Subcutaneous abdominal adipose tissue (tissue), 5 donors: ENCODE results near the gene ABCA12.

Source experiments
- H3K27ac ChIP-seq: one replicate; pipeline ENCODE4 v1.7.0; 2013; ENCODE audit warnings: low read depth, mild to moderate bottlenecking, inconsistent platforms, low read length, moderate library complexity
- H3K27me3 ChIP-seq, 5 donors: one replicate each; pipeline ENCODE4 v1.7.0; 2013; ENCODE audit warnings: low read length in 5 of 5, inconsistent platforms in 1 of 5; ENCODE audit not compliant: control insufficient read depth in 5 of 5, insufficient read depth in 4 of 5
- H3K36me3 ChIP-seq, 5 donors: one replicate each; pipeline ENCODE4 v1.7.0; 2013; ENCODE audit warnings: low read length in 5 of 5; ENCODE audit not compliant: control insufficient read depth in 5 of 5, insufficient read depth in 5 of 5
- H3K4me1 ChIP-seq, 5 donors: one replicate each; pipeline ENCODE4 v1.7.0; 2013; ENCODE audit warnings: low read length in 5 of 5, mild to moderate bottlenecking in 3 of 5, moderate library complexity in 1 of 5; ENCODE audit not compliant: control insufficient read depth in 5 of 5, insufficient read depth in 5 of 5
- H3K4me3 ChIP-seq, 5 donors: one replicate each; pipeline ENCODE4 v1.7.0; 2013; ENCODE audit warnings: low read length in 5 of 5, low read depth in 1 of 5
- H3K9ac ChIP-seq, 5 donors: one replicate each; pipeline ENCODE4 v1.7.0; 2013; ENCODE audit warnings: low read length in 5 of 5, mild to moderate bottlenecking in 4 of 5, moderate library complexity in 3 of 5
- H3K9me3 ChIP-seq, 5 donors: one replicate each; pipeline ENCODE4 v1.7.0; 2013; ENCODE audit warnings: low read length in 5 of 5; ENCODE audit not compliant: control insufficient read depth in 5 of 5
- donor health status: healthy.
- donor health status: healthy.
- donor health status: healthy.
- donor health status: healthy.
- donor health status: healthy.

The ABCA12 gene

DNA sequence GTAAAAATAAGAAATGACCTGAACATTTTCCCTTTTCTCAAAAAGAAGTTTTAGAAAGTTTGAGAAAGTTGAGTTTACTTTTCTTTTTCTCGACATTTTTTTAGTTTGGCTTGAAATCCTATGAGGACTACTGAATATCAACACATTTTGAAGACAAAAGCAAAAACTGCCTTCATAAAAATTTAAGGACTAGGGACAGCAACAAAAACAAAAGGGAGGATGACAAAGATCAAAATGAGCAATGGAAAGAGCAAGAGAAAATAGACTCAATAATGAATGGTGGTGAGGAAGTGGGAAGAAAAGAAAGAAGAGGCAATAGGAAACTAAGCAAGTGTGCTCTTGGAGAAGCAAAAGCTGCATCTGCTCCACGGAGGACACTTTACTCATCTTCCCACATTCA lies 82.5 kb downstream of the ABCA12 start:
- H3K9ac ChIP-seq = no peak overlapping the region
- no peaks in the 10 kb centered on the region for H3K9me3 ChIP-seq
- no peaks in the 10 kb centered on the region for H3K36me3 ChIP-seq
- H3K4me1 ChIP-seq = no peaks in the 10 kb centered on the region
- H3K4me3 ChIP-seq = no peak overlapping the region
- H3K27ac ChIP-seq = no peak overlapping the region
- H3K27me3 ChIP-seq = no peaks in the 10 kb centered on the region

DNA sequence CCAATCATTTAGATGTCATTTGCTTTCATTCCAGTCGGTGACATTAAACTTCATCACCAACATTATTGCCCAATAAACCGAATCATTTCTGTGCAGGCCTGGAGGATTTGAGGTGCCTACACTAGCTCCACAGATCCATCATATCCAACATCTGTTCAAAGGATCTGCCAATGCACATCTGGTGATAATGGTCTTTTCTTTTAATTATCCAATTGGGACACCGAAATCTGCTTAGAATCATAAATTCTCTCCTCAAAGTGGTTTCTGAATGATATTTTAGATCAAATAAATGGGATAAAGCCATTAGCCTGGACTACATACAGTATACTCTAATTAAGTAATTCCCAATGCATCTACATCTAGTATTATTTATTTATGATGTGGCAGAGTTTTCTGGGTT lies 85.6 kb downstream of the ABCA12 start:
- no peak overlapping the region for H3K4me3 ChIP-seq
- H3K27me3 ChIP-seq = no peaks in the 10 kb centered on the region
- H3K9me3 ChIP-seq = peaks cover 0 to 3% (median 0%) of the 10 kb centered on the region in 5 donors
- H3K4me1 ChIP-seq = no peaks in the 10 kb centered on the region
- H3K36me3 ChIP-seq = no peaks in the 10 kb centered on the region
- no peak overlapping the region for H3K27ac ChIP-seq
- no peak overlapping the region for H3K9ac ChIP-seq

DNA sequence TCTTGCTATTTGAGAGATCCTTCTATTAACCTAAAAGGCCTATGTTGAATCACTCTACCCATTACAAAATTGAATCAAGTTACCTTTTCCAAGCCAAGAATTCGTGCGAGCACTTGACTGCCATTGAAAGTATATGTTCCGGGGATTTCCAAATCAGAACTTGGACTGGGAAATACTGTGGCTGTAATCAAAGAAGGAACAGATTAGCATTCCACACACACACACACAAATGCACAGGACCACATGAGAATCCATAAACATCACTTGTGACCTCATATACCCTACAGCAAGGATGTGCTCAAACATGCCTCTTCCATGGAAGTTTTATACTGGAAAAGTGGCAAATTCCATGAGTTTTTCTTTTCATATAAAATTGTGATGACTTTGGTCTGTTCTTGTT lies 86.0 kb downstream of the ABCA12 start:
- Histone ChIP-seq H3K27ac (no peak overlapping the region), H3K4me1 (no peaks in the 10 kb centered on the region), H3K4me3 (no peak overlapping the region), H3K9ac (no peak overlapping the region), H3K9me3 (peaks cover 0 to 4% (median 0%) of the 10 kb centered on the region in 5 donors), H3K36me3 (no peaks in the 10 kb centered on the region), H3K27me3 (no peaks in the 10 kb centered on the region)

DNA sequence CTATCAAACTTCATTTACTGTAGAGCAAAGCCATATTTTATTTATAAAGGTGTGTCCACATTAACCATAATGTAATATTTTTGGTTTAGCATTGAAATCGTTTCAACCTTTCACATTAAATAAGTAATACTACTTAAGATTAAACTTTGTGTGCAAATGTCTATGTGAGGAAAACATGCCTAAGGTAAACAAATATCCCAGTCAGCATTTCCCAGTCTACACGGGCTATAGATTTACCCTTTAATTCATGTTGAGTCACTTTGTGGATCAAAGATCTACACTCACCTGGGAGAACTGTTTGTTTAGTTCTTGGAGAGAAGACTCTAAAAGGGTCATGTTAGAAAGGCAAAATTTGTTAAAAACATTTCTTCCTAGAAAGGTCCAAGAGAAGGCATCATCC lies 89.1 kb downstream of the ABCA12 start:
- Histone ChIP-seq H3K36me3 (no peaks in the 10 kb centered on the region), H3K9ac (no peak overlapping the region), H3K27ac (no peak overlapping the region), H3K4me3 (no peak overlapping the region), H3K27me3 (no peaks in the 10 kb centered on the region), H3K4me1 (no peaks in the 10 kb centered on the region), H3K9me3 (peaks cover 0 to 9% (median 3%) of the 10 kb centered on the region in 5 donors)

DNA sequence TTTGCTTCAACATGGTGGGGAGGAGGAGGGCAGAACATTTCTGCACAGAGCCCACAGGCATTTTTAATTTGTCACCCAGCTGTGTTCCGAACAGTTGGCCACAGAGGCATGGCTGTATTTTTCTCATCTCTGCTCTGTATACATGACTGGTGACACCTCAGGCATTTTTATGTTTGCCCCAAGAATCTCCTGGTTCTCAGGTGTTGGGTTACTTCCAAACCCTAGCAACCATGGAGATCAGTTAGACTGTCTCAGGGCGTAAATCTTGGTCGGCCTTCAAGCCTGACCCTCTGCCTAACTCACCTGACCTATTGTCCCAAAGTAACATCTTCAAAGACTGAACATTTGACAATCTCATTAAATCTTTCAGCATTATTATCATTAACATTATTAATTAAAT lies 100.0 kb downstream of the ABCA12 start:
- no peaks in the 10 kb centered on the region for H3K4me1 ChIP-seq
- H3K9ac ChIP-seq = no peak overlapping the region
- no peak overlapping the region for H3K27ac ChIP-seq
- H3K36me3 ChIP-seq = no peaks in the 10 kb centered on the region
- no peaks in the 10 kb centered on the region for H3K27me3 ChIP-seq
- H3K4me3 ChIP-seq = no peak overlapping the region
- no peaks in the 10 kb centered on the region for H3K9me3 ChIP-seq

DNA sequence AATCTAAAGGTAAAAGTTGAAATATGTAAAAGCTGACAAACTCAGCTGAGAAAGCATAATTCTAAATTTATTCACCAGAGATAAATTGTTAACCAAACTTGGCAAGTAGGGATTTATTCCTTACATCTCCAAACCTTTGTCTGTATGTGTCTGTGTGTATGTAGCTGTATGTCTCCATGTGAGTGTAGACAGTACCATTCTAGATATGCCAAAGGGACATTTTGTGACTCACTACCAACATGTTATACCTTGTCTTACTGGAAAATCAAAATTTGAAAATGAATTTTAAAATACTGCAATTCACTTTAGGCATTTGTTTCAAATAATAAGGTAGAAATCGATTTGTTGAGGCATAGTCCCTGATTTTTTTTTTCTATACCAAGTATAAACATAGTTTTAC lies 102.1 kb downstream of the ABCA12 start:
- Histone ChIP-seq H3K27me3 (no peaks in the 10 kb centered on the region), H3K36me3 (no peaks in the 10 kb centered on the region), H3K9me3 (no peaks in the 10 kb centered on the region), H3K9ac (no peak overlapping the region), H3K4me1 (no peaks in the 10 kb centered on the region), H3K27ac (no peak overlapping the region), H3K4me3 (no peak overlapping the region)

DNA sequence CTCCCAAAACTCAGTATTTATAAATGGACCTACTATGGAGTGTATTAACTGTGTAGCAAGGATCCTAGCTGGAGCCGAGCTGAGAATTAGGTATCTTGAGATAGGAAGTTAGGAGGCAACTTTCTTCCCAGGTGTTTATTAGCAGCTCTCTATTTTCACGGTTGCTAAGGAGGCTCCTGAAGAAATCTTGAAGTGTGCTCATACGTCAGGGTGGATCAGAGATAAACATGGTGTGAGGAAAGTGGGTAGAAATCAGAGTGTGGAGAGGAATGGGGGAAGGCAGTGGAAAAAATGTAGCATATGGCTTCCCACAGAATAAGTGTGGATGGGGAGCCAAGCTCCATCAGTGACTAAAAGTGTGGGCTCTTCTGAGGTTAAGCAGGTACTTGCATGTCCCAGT lies 104.3 kb downstream of the ABCA12 start:
- H3K9me3 ChIP-seq = no peaks in the 10 kb centered on the region
- H3K4me3 ChIP-seq = no peak overlapping the region
- H3K27me3 ChIP-seq = no peaks in the 10 kb centered on the region
- H3K4me1 ChIP-seq = no peaks in the 10 kb centered on the region
- H3K27ac ChIP-seq = no peak overlapping the region
- H3K36me3 ChIP-seq = no peaks in the 10 kb centered on the region
- H3K9ac ChIP-seq = no peak overlapping the region

DNA sequence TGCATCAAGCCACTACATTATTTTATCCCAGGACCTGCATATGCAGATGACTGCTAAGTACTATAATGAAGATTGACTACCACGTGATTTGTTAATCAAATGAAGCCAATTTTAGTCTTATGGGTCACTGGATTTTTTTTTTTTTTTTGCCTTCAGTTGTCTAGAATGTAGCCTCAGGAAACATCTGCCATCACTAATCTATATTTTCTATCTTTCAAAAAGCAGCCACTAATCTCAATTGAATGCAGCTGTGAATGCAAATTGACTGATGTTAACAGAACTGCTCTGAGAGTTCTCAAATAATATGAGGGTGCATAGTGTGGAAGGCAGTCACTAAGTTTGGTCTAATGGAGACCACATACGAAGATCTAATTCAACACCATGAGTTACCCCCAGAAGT lies 106.3 kb downstream of the ABCA12 start:
- H3K27ac ChIP-seq = no peak overlapping the region
- no peaks in the 10 kb centered on the region for H3K27me3 ChIP-seq
- H3K4me3 ChIP-seq = no peak overlapping the region
- no peak overlapping the region for H3K9ac ChIP-seq
- no peaks in the 10 kb centered on the region for H3K9me3 ChIP-seq
- no peaks in the 10 kb centered on the region for H3K36me3 ChIP-seq
- H3K4me1 ChIP-seq = no peaks in the 10 kb centered on the region

DNA sequence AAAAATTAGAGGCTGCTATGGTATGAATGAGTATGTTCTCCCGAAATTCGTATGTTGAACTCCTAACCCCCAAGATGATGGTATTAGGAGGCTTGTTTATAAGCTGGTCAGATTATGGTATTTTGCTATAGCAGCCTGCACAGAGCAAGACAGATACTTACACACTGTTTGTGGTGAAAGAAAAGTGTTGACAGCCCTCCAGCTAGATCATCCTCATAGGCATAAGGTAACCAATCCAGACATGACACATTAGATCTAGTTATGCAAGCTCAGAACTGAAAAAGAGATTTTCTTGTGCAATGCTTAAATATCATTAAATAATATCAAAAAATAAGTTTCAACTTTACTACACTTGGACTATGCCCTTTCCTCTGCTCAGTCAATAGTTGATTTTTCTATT lies 107.1 kb downstream of the ABCA12 start:
- no peaks in the 10 kb centered on the region for H3K9me3 ChIP-seq
- no peak overlapping the region for H3K9ac ChIP-seq
- H3K36me3 ChIP-seq = no peaks in the 10 kb centered on the region
- no peak overlapping the region for H3K27ac ChIP-seq
- H3K4me3 ChIP-seq = no peak overlapping the region
- H3K4me1 ChIP-seq = no peaks in the 10 kb centered on the region
- no peaks in the 10 kb centered on the region for H3K27me3 ChIP-seq

DNA sequence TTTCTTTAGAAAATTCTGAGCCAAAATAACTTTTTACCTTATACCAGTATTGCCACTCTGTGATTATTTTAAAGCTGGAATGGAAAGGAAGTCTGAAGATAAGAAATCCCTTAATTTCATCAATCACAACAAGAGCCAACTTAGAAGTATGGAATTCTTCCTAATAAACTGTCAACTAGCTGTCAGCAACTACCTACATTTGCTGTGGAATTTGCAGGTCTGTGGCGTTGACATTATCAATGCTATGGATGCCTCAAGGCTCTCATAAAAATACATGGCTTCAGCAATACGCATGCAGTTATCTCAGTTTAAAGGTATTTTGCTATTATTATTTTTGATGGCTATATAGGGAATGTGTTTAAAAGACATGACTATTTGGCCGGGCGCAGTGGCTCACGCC lies 108.5 kb downstream of the ABCA12 start:
- H3K4me1 ChIP-seq = no peaks in the 10 kb centered on the region
- H3K36me3 ChIP-seq = no peaks in the 10 kb centered on the region
- no peak overlapping the region for H3K27ac ChIP-seq
- H3K9me3 ChIP-seq = no peaks in the 10 kb centered on the region
- H3K27me3 ChIP-seq = no peaks in the 10 kb centered on the region
- no peak overlapping the region for H3K4me3 ChIP-seq
- H3K9ac ChIP-seq = no peak overlapping the region

DNA sequence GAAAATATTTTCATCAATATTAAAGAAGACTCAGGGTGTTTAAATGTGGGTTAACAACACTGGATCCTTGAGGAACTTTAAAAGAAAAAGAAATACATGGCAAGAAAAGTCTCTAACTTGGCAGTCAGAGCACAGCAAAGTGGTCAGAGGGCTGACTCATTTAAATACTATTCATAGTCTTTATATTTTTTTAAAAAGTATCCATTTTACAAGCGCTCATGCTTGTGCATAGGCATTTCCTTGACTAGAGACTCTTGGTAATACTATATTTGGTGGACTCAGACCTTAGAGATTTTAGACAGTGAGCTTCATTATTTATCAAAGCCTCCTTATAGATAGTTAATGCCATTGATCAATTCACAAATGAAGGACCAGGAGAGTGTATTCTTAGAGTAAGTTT lies 110.2 kb downstream of the ABCA12 start:
- H3K4me3 ChIP-seq = no peak overlapping the region
- no peaks in the 10 kb centered on the region for H3K9me3 ChIP-seq
- no peaks in the 10 kb centered on the region for H3K36me3 ChIP-seq
- H3K27me3 ChIP-seq = no peaks in the 10 kb centered on the region
- no peak overlapping the region for H3K27ac ChIP-seq
- no peak overlapping the region for H3K9ac ChIP-seq
- H3K4me1 ChIP-seq = no peaks in the 10 kb centered on the region
